Natural killer cell (primary cell): ENCODE results near the gene MACROD2. TPM values are rescaled to one million over a fixed set of nuclear protein-coding genes. Genes with fewer than 3 reads are reported as not detected.

Experiments
- ATAC-seq, 3 donors: fragments of 150-1000 bp in 2 of 3; fragments of 200-7000 bp in 1 of 3; cut with Tn5 transposase; 1 replicate in 1 of 3; 2 replicates in 2 of 3; pipeline ENCODE4 v1.10.0; 2021; ENCODE audit warnings: mild to moderate bottlenecking in 2 of 3, moderate library complexity in 2 of 3
- DNase-seq, 2 donors: peaks; one replicate each; pipeline versions ENCODE4 v3.0.0 to v3.0.0-alpha.2; 2013 to 2021; ENCODE audit warnings: mixed read lengths in 1 of 2
- H3K27ac ChIP-seq: one replicate; pipeline ENCODE4 v1.5.1; 2013; ENCODE audit warnings: mild to moderate bottlenecking, low read length
- H3K27me3 ChIP-seq: one replicate; pipeline ENCODE4 v1.6.1; 2013; ENCODE audit warnings: low read length; ENCODE audit not compliant: control insufficient read depth, insufficient read depth
- H3K36me3 ChIP-seq: one replicate; pipeline ENCODE4 v1.6.1; 2013; ENCODE audit warnings: low read length; ENCODE audit not compliant: control insufficient read depth, insufficient read depth
- H3K4me1 ChIP-seq: one replicate; pipeline ENCODE4 v1.6.1; 2013; ENCODE audit warnings: low read length; ENCODE audit not compliant: control insufficient read depth, insufficient read depth
- H3K4me3 ChIP-seq: one replicate; pipeline ENCODE4 v1.5.1; 2013; ENCODE audit warnings: low read length
- H3K9me3 ChIP-seq: one replicate; pipeline ENCODE4 v1.6.1; 2013; ENCODE audit warnings: low read length; ENCODE audit not compliant: control insufficient read depth, insufficient read depth
- H3K27ac Mint-ChIP-seq, 2 donors: one replicate each; pipeline ENCODE4 v1.8.0; 2022; ENCODE audit warnings: mild to moderate bottlenecking in 2 of 2, mixed read lengths in 2 of 2, moderate library complexity in 1 of 2
- H3K27me3 Mint-ChIP-seq, 2 donors: one replicate each; pipeline ENCODE4 v1.8.0; 2022; ENCODE audit warnings: low read depth in 2 of 2, mixed read lengths in 2 of 2
- H3K36me3 Mint-ChIP-seq: one replicate; pipeline ENCODE4 v1.8.0; 2022; ENCODE audit warnings: mixed read lengths
- H3K4me1 Mint-ChIP-seq, 2 donors: one replicate each; pipeline ENCODE4 v1.8.0; 2022; ENCODE audit warnings: mixed read lengths in 2 of 2
- H3K4me3 Mint-ChIP-seq: one replicate; pipeline ENCODE4 v1.8.0; 2022; ENCODE audit warnings: mild to moderate bottlenecking, moderate library complexity, mixed read lengths
- H3K9me3 Mint-ChIP-seq, 2 donors: one replicate each; pipeline ENCODE4 v1.8.0; 2022; ENCODE audit warnings: mixed read lengths in 2 of 2
- CTCF ChIP-seq: fragments of 200-600 bp; IDR thresholded peaks from one replicate; pipeline ENCODE4 v1.8.0; 2022; ENCODE audit warnings: antibody characterized with exemption
- WGBS: methylation state at CpG from one replicate; pipeline ENCODE4 v1.1.7; 2013; ENCODE audit warnings: missing lambda C conversion rate; ENCODE audit not compliant: insufficient coverage; 5-methylcytosine and 5-hydroxymethylcytosine counted together
- intact Hi-C: fragments of 100-400 bp; cut with micrococcal nuclease; formaldehyde crosslinking; loops from one replicate; pipeline ENCODE4 v1.14.2; 2022
- total RNA-seq, 4 donors: library from RNA; stranded (reverse); fragments of 120-200 nt in 1 of 4; gene quantifications; one replicate each; pipeline versions ENCODE4 v1.2.3 to v1.2.4, GENCODE V29; 2013 to 2022

The MACROD2 gene
- total RNA-seq, 3 donors from 2014 or later (not counting 1 experiment from before 2014, with no cell fraction given), result 0.19 to 0.88 TPM; not detected in 1

- ATAC-seq (no peak), DNase-seq (no peak)
- Mint-ChIP-seq H3K4me3 (no peak overlapping the region), H3K9me3 (peaks cover 14 to 24% of the 10 kb centered on the region in 2 donors), H3K4me1 (no peaks in the 10 kb centered on the region), H3K27ac (no peak overlapping the region), H3K36me3 (peaks cover 1% of the 10 kb centered on the region), H3K27me3 (no peaks in the 10 kb centered on the region)
- Histone ChIP-seq H3K9me3 (no peaks in the 10 kb centered on the region), H3K27ac (no peak overlapping the region), H3K4me1 (no peaks in the 10 kb centered on the region), H3K27me3 (no peaks in the 10 kb centered on the region), H3K4me3 (no peak overlapping the region), H3K36me3 (no peaks in the 10 kb centered on the region)
- TF ChIP-seq CTCF, result no peak
- intact Hi-C loops, result no loop called here
- WGBS, result 94% methylated on average over 1 of the region's 1 CpG
Measured at GRCh38 chr20:14751191-14751590, 755.9 kb downstream of the MACROD2 start.

- no peaks in the 10 kb centered on the region for H3K4me1 ChIP-seq
- no peak overlapping the region for H3K4me3 ChIP-seq
- peaks cover 7 to 19% of the 10 kb centered on the region in 2 donors for H3K9me3 Mint-ChIP-seq
- no peaks in the 10 kb centered on the region for H3K27me3 Mint-ChIP-seq
- ATAC-seq (no peak), DNase-seq (no peak)
- H3K9me3 ChIP-seq, result no peaks in the 10 kb centered on the region
- H3K36me3 Mint-ChIP-seq, result peaks cover 8% of the 10 kb centered on the region
- H3K36me3 ChIP-seq, result no peaks in the 10 kb centered on the region
- WGBS, result 91% methylated on average over 11 of the region's 12 CpGs
- no peak overlapping the region for H3K4me3 Mint-ChIP-seq
- H3K27ac Mint-ChIP-seq, result no peak overlapping the region
- no peaks in the 10 kb centered on the region for H3K27me3 ChIP-seq
- TF ChIP-seq CTCF, result no peak
- intact Hi-C loops, result no loop called here
- no peak overlapping the region for H3K27ac ChIP-seq
- H3K4me1 Mint-ChIP-seq, result no peaks in the 10 kb centered on the region
Measured at GRCh38 chr20:14757728-14758127, 762.4 kb downstream of the MACROD2 start.

GRCh38 chr20:14758356-14758755, 763.0 kb downstream of the MACROD2 start:
- Histone ChIP-seq H3K27ac (no peak overlapping the region), H3K4me1 (no peaks in the 10 kb centered on the region), H3K27me3 (no peaks in the 10 kb centered on the region), H3K4me3 (no peak overlapping the region), H3K9me3 (no peaks in the 10 kb centered on the region), H3K36me3 (no peaks in the 10 kb centered on the region)
- Mint-ChIP-seq H3K9me3 (peaks cover 11 to 22% of the 10 kb centered on the region in 2 donors), H3K27me3 (no peaks in the 10 kb centered on the region), H3K27ac (no peak overlapping the region), H3K4me1 (no peaks in the 10 kb centered on the region), H3K36me3 (peaks cover 8% of the 10 kb centered on the region), H3K4me3 (no peak overlapping the region)
- no peak for TF ChIP-seq CTCF
- DNase-seq, result no peak
- no peak for ATAC-seq
- intact Hi-C loops, result no loop called here
- WGBS, result 100% methylated on average over 1 of the region's 2 CpGs

GRCh38 chr20:14759979-14760378, 764.7 kb downstream of the MACROD2 start:
- Histone ChIP-seq H3K4me1 (no peaks in the 10 kb centered on the region), H3K9me3 (peaks cover 3% of the 10 kb centered on the region), H3K27ac (no peak overlapping the region), H3K27me3 (no peaks in the 10 kb centered on the region), H3K36me3 (no peaks in the 10 kb centered on the region), H3K4me3 (no peak overlapping the region)
- no peak for ATAC-seq
- Mint-ChIP-seq H3K4me1 (no peaks in the 10 kb centered on the region), H3K36me3 (peaks cover 8% of the 10 kb centered on the region), H3K9me3 (peaks cover 13 to 23% of the 10 kb centered on the region in 2 donors), H3K4me3 (no peak overlapping the region), H3K27ac (no peak overlapping the region), H3K27me3 (no peaks in the 10 kb centered on the region)
- DNase-seq, result no peak
- no peak for TF ChIP-seq CTCF
- intact Hi-C loops, result no loop called here
- WGBS, result 86% methylated on average over 4 of the region's 4 CpGs
